Progenitor cell of endocrine pancreas (in vitro differentiated cells): ENCODE measurements around the gene OR2AK2. TPM values are rescaled to one million over a fixed set of nuclear protein-coding genes. Genes with fewer than 3 reads are reported as not detected.

Experiments used
- DNase-seq: peaks from one replicate; pipeline ENCODE4 v3.0.0; 2021; ENCODE audit warnings: low spot score; ENCODE audit not compliant: unreplicated experiment
- H3K27ac Mint-ChIP-seq: 2 replicates; pipeline ENCODE4 v1.8.0; 2021; ENCODE audit warnings: mild to moderate bottlenecking, moderate library complexity, mixed read lengths
- H3K27me3 Mint-ChIP-seq: 2 replicates; pipeline ENCODE4 v1.8.0; 2021; ENCODE audit warnings: mixed read lengths
- H3K36me3 Mint-ChIP-seq: 2 replicates; pipeline ENCODE4 v1.8.0; 2022; ENCODE audit warnings: mixed read lengths; ENCODE audit not compliant: insufficient read depth
- H3K4me1 Mint-ChIP-seq: 2 replicates; pipeline ENCODE4 v1.8.0; 2021; ENCODE audit warnings: low read depth, mixed read lengths
- H3K4me3 Mint-ChIP-seq: 2 replicates; pipeline ENCODE4 v1.8.0; 2021; ENCODE audit warnings: low read depth, mild to moderate bottlenecking, moderate library complexity, mixed read lengths
- H3K9me3 Mint-ChIP-seq: 2 replicates; pipeline ENCODE4 v1.8.0; 2021; ENCODE audit warnings: low read depth, mixed read lengths
- long read RNA-seq: library from polyadenylated mRNA; unstranded; transcript quantifications from one replicate; pipeline ENCODE4 v2.0.0, GENCODE V29; 2020
- total RNA-seq: library from RNA; stranded (reverse); gene quantifications from 2 replicates; pipeline ENCODE4 v1.2.1, GENCODE V29; 2021
- TF ChIP-seq, protein P1 (sequence below): fragments of 200-600 bp; sonication (generic); IDR thresholded peaks from one replicate; pipeline ENCODE4 v1.5.0; 2021; ENCODE audit warnings: antibody characterized with exemption, mild to moderate bottlenecking; ENCODE audit not compliant: unreplicated experiment

The OR2AK2 gene, protein sequence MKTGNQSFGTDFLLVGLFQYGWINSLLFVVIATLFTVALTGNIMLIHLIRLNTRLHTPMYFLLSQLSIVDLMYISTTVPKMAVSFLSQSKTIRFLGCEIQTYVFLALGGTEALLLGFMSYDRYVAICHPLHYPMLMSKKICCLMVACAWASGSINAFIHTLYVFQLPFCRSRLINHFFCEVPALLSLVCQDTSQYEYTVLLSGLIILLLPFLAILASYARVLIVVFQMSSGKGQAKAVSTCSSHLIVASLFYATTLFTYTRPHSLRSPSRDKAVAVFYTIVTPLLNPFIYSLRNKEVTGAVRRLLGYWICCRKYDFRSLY
- total RNA-seq, result not detected in 2 replicates
- long read RNA-seq, result 0 reads

DNA sequence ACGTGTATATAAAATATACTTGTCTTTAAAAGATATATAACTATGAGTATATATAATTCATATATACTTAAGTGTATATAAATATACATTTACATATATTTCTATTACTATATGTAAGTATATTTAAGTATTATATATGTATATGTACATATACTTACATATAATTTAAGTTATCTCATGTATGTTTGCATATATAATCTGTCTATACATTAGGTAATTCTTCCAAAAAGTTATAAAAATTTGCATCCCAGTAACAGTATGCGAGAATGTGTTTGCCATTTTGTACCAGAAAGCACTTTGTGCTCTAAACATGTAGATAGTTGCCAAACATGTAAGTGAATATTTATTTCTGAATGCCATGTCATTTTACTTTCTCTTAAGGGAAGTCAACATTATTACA, at the start of gene OR2AK2:
OR2AK2 (plus strand) TSS at position 301 of the 400 bp plus-strand sequence. CDS start 144 bp downstream, outside the sequence.
- H3K9me3 Mint-ChIP-seq, result peaks cover 51% of the 10 kb centered on the region
- no peak within 1 kb of the TSS for H3K27ac Mint-ChIP-seq
- no peak within 1 kb of the TSS for H3K4me3 Mint-ChIP-seq
- TF ChIP-seq, protein P1, sequence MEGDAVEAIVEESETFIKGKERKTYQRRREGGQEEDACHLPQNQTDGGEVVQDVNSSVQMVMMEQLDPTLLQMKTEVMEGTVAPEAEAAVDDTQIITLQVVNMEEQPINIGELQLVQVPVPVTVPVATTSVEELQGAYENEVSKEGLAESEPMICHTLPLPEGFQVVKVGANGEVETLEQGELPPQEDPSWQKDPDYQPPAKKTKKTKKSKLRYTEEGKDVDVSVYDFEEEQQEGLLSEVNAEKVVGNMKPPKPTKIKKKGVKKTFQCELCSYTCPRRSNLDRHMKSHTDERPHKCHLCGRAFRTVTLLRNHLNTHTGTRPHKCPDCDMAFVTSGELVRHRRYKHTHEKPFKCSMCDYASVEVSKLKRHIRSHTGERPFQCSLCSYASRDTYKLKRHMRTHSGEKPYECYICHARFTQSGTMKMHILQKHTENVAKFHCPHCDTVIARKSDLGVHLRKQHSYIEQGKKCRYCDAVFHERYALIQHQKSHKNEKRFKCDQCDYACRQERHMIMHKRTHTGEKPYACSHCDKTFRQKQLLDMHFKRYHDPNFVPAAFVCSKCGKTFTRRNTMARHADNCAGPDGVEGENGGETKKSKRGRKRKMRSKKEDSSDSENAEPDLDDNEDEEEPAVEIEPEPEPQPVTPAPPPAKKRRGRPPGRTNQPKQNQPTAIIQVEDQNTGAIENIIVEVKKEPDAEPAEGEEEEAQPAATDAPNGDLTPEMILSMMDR, result no peak
- H3K36me3 Mint-ChIP-seq, result peaks cover 2% of the 10 kb centered on the region
- no peak for DNase-seq
- H3K4me1 Mint-ChIP-seq, result no peaks in the 10 kb centered on the region
- no peaks in the 10 kb centered on the region for H3K27me3 Mint-ChIP-seq

DNA sequence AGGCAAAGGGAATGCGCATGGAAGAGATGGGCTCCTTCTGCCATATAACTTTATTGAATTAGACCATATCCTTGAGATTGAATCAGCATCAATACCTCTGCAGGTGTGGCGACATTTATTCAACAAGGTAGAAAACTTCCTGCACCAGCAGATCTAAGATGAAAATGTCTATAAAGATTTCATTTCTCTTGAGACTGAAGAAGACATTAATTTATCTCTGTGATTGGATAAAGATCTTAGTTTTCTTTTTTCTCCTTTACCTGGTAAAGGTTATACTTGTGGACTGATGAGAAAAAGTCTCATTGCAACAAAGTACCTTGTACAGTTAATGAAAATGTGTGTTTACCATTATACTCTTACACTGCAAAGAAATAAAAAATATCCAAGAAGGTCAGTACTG, 45.1 kb upstream of the OR2AK2 start, which contains the start of gene OR2T8:
OR2T8 (plus strand) TSS at position 301 of the 400 bp plus-strand sequence. CDS start 766 bp downstream, outside the sequence.
- H3K9me3 Mint-ChIP-seq, result peaks cover 8% of the 10 kb centered on the region
- H3K4me3 Mint-ChIP-seq, result no peak within 1 kb of the TSS
- no peaks in the 10 kb centered on the region for H3K4me1 Mint-ChIP-seq
- no peaks in the 10 kb centered on the region for H3K27me3 Mint-ChIP-seq
- H3K36me3 Mint-ChIP-seq, result no peaks in the 10 kb centered on the region
- DNase-seq, result no peak
- no peak within 1 kb of the TSS for H3K27ac Mint-ChIP-seq
- TF ChIP-seq, protein P1, result no peak

DNA sequence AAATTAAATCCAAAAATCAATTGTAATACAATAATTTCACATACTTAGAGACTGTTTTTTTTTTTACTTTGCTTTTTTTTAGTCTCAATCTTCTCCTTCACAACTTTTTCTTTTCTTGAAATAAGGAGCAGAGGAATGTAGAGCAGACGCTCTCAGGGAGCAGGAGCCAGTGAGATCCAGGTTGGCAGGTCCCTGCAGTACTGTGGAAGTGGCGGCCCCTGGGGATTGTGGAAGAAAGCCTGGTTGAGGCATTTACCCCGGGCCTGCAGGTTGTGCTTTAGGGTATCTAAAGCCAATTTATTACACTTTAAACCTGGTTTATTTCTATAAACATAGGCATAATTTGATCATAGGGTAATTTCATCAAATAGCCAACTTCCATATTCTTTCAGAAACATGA, 41.1 kb upstream of the OR2AK2 start:
- DNase-seq, result no peak
- peaks cover 12% of the 10 kb centered on the region for H3K9me3 Mint-ChIP-seq
- no peak overlapping the region for H3K4me3 Mint-ChIP-seq
- H3K27ac Mint-ChIP-seq, result no peak overlapping the region
- no peaks in the 10 kb centered on the region for H3K36me3 Mint-ChIP-seq
- no peaks in the 10 kb centered on the region for H3K4me1 Mint-ChIP-seq
- no peaks in the 10 kb centered on the region for H3K27me3 Mint-ChIP-seq
- TF ChIP-seq, protein P1, result no peak

DNA sequence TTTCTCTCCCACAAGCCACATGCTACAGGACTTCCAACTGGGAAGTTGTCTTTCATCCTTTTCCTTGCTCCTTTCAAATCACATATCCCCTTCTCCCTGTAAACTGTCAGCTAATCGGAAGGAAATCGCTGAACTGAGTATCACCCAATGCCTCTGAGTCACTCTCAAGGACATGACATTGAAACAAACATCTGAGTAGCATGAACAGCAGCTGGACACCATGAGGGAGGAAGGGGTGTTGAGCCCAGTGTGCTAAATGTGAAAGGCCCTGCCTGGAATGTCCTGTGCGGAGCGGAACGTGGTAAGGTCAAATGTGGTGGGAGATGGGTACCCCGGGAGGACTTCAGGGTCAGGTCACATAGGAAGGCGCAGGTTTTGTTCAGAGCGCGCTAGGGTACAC, 40.2 kb upstream of the OR2AK2 start, which contains the start of gene OR2AJ1:
OR2AJ1 (plus strand) TSS at position 22 of the 400 bp plus-strand sequence. CDS start 8,880 bp downstream, outside the sequence.
- no peak within 1 kb of the TSS for H3K27ac Mint-ChIP-seq
- H3K27me3 Mint-ChIP-seq, result no peaks in the 10 kb centered on the region
- DNase-seq, result no peak
- no peaks in the 10 kb centered on the region for H3K4me1 Mint-ChIP-seq
- H3K9me3 Mint-ChIP-seq, result peaks cover 12% of the 10 kb centered on the region
- TF ChIP-seq, protein P1, result no peak
- no peaks in the 10 kb centered on the region for H3K36me3 Mint-ChIP-seq
- no peak within 1 kb of the TSS for H3K4me3 Mint-ChIP-seq

DNA sequence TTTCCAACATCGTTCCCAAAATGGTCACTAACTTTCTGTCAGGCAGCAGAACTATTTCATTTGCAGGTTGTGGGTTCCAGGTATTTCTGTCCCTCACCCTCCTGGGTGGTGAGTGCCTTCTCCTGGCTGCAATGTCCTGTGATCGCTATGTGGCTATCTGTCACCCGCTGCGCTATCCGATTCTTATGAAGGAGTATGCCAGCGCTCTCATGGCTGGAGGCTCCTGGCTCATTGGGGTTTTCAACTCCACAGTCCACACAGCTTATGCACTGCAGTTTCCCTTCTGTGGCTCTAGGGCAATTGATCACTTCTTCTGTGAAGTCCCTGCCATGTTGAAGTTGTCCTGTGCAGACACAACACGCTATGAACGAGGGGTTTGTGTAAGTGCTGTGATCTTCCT, 31.0 kb upstream of the OR2AK2 start:
- peaks cover 1% of the 10 kb centered on the region for H3K36me3 Mint-ChIP-seq
- H3K9me3 Mint-ChIP-seq, result peaks cover 10% of the 10 kb centered on the region
- H3K4me1 Mint-ChIP-seq, result no peaks in the 10 kb centered on the region
- no peak overlapping the region for H3K4me3 Mint-ChIP-seq
- TF ChIP-seq, protein P1, result no peak
- no peak for DNase-seq
- no peaks in the 10 kb centered on the region for H3K27me3 Mint-ChIP-seq
- no peak overlapping the region for H3K27ac Mint-ChIP-seq
